NCI-H146 treated with DMSO at 0.1 percent for 48 hours (cell line): ENCODE measurements around the gene FXYD1.

Experiments
- DNase-seq: peaks from one replicate; lab custom pipeline; 2025; ENCODE audit not compliant: unreplicated experiment; lab: John Stamatoyannopoulos, UW

FXYD1 gene

DNA sequence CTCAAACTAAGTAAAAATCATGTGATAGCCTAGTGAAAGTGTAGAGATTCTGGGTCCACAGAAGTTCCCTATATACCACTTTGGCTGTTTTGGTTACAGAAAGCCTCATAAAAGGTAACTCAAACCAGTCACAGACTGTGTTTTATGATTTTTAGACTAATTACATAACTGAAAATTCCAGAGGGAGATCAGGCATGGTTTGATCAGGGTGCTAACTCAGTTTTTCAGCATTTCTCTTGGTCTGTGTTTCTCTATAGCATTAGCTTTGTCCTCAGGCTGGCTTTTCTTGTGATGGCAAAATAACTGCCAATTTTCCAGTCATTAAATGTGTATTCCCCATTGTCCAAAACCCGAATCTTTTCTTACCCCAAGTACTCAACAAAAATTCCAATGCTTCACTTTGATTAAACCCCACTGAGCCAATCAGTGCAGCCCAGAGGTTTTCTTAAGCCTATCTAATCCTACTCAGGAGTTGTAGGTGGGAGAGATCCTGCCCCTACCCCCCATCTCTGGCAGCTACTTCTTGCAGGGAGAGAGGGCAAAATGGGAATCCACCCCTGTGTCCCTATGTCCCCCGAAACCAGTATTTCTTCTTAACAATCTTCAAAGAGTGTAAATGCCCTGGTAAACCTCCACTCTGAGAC is 31.6 kb upstream of the FXYD1 start:
- no peak for DNase-seq

DNA sequence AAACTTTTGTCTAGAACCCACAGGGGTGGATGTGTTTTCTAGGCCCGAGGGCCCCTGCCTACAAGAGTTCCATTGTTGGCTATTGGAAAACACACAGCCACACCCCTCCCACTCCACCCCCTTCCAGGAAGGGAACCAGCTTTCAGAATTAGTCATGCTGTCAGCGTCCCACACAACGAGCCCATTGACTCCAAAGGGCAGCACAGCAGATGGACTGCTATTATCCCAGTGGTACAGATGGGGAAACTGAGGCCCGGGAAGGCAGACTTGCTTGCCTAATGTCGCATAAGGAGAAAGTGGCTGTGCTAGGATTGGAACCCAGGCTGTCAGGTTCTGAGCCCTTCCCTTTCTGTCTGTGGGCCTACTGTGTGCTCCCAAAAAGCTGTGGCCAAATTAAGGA is 31.1 kb upstream of the FXYD1 start:
- DNase-seq, result no peak

DNA sequence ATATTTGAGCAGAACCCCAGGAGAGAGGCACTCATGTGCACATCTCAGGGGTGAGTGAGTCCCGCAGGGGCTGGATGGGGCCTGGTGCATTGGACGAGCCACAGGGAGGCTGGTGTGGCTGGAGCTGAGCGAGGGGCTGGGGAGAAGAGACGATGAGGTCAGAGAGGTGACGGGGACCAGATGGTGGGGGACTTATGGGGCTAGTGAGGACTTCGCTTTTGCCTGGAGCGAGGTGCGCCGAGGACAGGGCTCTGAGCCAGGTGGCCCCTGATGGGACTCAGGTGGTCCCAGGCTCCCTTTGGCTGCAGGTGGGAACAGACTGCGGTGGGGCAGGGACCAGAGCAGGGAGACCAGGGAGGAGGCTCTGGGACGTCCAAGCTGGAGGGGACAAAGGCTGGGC is 29.9 kb upstream of the FXYD1 start:
- no peak for DNase-seq

DNA sequence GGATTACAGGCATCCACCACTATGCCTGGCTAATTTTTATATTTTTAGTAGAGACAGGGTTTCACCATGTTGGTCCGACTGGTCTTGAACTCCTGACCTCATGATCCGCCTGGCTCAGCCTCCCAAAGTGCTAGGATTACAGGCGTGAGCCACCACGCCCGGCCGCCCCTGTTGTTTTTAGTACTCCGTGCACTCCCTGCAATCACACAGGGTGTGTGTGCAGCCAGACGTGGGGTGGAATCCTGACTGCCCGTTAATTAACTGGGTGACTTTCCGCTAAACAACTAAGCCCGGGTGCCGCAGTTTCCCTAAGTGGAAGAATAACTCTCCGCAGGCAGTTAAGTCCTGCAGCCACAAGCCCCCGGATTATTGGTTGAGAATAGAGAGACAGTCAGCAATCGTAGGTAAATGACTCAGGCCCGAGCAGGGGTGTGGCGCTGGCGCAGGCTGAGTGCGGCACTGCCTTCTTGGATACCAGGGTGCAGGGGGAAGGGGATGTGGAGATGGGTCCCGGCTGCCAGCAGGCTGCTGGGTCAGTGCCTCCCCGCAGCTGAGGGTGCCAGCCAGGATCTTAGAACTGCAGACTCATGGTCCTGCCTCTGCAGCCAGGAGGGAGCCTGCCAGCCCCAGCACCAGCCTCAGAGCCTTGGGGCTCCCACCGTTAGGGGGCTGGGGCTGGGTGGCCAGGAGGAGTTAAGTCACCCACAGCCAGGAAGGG is 29.1 kb upstream of the FXYD1 start:
- DNase-seq, result no peak

DNA sequence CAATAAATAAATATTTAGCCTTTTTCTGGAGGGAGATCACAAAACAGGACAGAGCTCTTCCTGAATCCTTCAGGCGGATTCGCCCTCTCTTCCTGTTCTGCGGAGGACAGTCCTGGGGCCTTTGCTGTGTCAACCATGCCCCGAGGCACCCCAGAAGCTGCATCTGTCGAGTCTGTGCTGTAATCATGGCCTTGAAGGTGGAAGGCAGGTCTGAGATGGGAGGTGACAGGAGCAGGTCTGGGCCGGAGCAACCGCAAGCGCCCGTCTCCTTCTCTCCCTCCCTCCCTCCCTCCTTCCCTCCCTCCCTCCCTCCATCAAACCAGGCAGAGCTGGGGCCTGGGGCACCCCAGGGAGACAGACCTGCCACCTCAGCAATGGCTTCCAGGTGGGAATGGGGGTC is 27.6 kb upstream of the FXYD1 start:
- no peak for DNase-seq

DNA sequence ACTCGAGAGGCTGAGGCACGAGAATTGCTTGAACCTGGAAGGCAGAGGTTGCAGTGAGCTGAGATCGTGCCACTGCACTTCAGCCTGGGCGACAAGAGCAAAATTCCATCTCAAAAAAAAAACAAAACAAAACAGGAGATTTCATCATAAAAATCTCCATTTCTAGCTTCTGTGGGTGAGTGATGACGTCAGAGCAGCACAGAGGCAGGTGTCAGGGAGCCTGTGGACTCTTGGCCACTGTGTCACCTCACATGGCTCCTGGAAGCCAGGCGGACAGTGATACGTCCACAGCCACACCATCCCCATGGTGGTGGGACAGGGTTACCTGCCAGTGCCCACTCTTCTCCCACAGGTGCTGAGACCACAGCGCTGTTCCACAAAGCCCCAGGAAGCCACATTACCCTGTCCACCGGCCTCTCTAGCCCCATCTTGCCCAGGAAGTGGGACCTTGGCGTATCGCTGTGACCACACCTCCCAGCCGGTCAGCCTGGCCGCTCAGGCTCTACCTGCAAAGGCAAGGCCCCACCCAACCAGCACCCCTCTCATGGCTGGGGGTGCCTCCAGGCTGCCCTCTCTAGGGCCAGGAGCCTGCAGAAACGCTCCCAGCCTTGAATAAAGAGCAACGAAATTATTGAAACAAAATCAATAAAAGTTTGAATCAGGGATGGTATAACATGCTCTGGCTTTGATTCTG is 25.5 kb upstream of the FXYD1 start:
- no peak for DNase-seq

DNA sequence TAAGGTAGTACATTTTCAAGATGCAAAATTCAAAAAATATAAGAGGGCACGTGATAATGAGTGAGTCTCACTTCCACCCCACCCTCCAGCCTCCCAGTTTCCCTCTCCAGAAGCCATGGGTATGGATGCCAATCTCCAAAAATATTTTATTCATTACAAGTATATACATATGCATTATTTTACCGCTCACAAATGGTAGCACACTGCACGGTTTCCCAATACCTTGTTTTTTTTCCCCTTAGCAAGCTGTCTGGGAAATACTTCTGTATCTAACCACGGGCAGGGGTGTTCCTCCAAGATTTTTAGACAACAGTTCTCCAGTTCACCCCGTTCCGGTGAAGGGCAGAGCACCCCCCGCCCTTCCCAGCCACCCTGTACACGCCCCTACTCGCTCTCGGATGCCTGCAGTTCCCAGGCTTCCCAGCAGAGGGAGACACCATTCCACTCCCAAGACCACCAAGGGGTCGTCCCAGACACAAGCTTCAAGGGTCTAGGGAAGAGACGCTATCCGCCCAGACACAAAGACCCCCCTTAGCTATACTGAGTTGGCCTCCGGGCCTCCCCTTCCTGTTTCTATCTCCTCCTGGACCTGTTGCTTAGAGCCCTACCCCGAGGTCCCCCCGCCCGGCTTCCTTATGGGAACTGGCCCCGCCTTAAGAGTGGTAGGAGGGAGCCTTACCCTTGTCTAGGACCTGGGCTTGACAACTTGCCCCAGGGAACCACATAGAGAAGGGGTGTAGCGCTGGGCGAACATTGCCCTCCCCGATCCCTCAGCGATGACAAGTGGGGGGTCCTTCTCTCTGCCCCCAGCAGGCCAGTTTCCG is 24.1 kb upstream of the FXYD1 start:
- no peak for DNase-seq

DNA sequence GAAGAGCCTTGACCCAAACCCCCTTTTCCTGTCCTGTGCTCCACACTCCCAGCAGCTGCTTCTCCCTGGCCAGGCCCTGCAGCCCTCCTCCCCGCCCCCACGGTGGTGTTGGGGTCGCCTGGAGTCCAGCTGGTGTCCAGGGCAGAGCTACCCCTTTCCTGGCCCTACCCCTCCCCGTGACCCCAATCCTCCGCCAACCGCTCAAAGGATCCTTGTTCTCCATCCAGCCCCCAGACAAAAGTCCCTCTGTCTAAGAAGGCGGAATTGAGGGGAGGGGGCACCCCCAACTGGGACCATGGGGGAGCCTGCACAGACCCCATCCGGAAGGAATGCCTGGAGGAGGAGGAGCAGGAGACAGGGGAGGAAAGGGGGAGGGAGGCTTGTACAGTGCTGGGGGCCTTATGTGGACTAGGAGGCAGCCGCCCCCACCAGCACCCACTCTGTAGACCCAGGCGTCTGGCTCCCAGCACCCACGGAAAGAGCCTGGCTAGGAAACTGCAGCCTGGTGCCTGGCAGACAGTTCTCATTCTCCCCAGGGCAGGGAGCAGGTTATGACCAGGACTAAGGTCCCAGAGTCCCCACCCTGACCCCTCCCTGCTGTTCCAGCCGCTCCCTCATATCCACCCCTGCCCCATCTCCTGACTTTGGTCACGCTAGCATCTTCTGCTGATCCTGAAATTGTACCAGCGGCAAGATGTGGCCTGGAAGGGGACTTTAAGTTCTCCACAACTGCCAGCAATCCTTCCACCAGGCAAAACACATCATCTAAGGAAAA is 23.3 kb upstream of the FXYD1 start, which contains the start of gene FXYD3:
FXYD3 (plus strand) TSS at position 647 of the 775 bp plus-strand sequence. CDS start 3,554 bp downstream, outside the sequence.
- no peak for DNase-seq

DNA sequence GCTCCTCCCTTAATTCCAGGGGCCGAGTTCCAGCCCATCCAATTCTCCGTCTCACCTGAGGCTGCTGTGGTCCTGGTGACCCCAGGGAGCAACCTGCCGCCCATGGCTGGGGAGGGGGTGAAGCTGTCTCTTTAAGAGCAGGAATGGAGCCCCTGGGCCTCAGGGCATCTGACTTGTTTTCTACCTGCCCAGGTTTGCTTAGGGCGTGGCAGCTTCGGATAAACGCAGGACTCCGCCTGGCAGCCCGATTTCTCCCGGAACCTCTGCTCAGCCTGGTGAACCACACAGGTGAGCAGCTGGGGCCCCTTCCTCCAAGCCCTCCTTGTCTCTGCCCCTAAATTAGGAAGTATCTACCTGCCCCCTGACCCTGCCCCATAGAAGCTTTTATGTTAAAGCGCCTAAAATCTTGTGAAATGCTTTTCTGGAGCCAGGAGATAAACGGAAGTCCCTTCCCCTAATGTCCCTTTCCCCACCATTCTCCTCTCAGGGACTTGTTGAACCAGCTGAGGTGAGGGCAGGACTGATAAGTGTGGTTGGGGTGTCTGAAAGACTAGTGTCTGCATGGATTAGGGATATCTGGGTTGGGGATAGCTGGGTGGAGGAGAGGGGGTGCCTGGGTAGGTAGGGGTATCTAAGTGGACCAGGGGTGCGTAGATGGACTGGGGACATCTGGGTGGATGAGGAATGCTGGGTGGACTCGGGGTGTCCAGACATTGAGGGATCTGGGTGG is 22.4 kb upstream of the FXYD1 start:
- DNase-seq, result peak; percentile 9

DNA sequence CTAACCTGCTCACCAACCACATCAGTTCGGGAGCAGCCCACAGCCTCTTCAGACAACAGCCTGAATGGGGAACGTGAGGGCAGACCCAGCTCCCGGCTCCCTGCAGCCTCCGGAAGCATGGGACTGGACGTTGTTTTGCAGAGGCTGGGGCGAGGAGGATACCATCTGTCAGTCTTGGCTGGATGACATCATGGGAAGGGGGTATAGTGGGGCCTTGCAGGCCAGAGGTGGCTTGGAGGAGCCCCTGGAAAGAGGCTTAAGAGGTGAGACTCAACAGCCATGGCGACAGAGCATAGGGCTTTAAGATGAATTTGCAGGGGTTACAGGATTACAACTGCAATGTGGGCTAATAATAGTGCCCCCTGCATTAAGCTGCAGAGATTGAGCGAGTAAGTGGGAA is 21.5 kb upstream of the FXYD1 start:
- no peak for DNase-seq

DNA sequence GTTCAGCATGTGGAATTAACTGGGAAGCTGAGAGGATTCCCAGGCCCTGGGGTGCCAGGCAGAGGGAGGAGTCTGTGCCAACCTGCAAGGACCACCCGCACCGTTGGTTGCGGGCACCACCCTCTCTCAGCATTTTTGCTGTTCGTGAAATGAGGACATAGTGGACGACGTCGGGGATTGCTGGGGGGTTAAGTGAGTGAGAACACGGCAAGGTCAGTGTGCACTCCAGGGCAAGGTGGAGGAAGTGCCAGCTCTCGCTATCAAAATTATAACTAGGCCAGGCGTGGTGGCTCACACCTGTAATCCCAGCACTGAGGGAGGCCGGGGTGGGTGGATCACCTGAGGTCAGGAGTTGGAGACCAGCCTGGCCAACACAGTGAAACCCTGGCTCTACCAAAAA is 20.8 kb upstream of the FXYD1 start:
- no peak for DNase-seq

DNA sequence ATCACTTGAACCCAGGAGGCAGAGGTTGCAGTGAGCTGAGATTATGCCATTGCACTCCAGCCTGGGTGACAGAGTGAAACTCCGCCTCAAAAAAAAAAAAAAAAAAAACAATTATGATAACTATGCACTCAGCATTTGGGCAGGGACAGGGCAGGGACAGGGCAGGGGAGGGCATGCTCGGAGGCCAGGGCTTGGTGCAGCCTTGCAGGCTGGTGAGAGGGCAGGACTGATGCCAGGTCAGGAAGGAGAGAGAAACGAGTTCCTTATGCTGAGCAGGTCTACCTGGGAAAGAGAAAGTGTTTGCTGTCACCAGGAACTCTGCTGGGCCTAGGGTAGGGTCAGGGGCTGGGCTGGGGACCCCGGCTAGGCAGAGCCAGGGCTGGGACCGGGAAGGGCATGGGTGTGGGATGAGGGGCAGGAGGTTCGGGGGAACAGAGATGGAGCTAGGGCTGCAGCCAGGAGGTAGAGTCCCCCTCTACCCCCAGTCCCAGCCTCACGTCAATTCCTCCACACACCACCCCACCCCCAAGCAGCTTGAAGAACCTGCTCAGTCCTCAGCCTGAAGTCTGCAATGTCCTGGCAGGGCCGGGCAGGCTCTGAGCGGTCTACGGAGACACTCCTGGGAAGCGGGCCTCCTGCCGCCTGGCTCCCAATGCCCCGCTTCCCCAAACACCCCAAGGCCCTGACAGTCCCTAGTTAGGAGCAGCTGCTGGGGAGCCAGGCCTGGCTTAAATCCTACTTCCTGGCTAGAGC is 20.2 kb upstream of the FXYD1 start:
- DNase-seq, result no peak

DNA sequence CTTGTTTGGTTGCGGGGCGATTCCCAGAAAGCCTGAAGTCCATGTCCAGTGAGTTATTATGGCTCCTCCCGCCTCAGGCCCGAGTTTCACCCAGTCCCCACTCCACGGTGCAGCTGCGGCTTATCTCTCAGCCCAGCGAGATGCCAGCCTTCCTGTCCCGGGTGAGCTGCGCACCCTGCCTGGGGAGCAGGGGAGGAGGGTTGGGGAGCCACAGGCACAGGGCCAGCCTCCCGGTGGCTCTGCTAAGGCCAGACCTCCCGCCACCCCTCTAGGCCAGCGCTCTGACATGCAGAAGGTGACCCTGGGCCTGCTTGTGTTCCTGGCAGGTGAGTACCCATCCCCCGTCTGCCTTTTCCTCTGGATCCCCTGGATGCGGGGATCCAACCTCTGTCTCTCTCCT is 19.5 kb upstream of the FXYD1 start:
- DNase-seq, result no peak

DNA sequence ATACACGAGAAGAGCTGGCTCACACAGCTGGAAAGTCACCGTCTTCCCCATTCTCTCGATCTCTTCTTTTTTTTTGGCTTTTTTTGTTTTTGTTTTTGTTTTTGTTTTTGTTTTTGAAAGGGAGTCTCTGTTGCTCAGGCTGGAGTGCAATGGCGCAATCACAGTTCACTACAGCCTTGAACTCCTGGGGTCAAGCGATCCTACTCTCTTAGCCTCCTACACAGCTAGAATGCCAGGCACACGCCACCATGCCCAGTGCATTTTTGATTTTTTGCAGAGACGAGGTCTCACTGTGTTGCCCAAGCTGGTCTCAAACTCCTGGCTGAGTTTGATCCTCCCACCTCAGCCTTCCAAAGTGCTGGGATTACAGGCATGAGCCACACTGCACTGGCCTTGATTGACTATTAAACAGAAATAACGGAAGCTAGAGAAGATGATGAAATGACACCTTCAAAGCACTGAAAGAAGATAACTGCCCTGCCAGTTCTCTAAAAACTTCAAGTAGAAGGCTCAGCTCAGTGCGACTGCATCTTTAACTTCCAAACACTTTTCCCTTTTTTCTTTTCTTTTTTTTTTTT is 19.0 kb upstream of the FXYD1 start:
- DNase-seq, result no peak

DNA sequence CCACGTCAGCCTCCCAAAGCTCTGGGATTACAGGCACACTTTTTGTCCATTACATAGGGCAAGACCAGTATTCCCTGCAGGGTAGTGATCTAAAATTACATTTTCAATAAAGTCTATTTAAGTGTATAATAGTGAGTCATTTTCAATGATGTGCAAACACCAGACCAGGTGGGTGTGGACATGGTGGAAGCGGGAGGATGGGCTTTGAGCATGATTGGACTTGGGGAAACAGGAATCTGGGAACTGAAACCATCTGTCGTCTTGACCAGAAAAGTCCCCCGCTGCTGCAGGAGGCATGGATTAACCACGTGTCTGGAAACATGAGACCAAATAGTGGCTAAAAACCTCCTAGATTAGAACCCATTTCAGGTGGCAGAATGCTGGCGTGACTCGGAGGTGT is 18.1 kb upstream of the FXYD1 start:
- peak; percentile 73 for DNase-seq

DNA sequence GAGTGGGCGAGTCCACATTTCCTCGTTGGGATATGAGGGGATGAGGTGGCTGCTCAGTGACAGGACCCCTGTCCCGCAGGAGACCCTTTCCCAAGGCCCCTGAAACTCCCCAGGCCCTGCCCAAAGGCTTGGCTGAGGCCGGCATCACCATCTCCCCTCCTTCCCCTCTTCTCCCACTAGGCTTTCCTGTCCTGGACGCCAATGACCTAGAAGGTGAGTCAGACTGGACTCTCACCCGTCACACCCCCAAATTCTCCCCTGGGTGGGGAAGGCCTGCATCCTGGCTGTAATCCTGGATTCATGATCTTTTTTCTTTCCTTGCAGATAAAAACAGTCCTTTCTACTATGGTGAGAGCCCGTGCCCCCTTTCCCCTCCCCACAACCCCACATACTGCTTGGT is 17.7 kb upstream of the FXYD1 start:
- DNase-seq, result no peak

DNA sequence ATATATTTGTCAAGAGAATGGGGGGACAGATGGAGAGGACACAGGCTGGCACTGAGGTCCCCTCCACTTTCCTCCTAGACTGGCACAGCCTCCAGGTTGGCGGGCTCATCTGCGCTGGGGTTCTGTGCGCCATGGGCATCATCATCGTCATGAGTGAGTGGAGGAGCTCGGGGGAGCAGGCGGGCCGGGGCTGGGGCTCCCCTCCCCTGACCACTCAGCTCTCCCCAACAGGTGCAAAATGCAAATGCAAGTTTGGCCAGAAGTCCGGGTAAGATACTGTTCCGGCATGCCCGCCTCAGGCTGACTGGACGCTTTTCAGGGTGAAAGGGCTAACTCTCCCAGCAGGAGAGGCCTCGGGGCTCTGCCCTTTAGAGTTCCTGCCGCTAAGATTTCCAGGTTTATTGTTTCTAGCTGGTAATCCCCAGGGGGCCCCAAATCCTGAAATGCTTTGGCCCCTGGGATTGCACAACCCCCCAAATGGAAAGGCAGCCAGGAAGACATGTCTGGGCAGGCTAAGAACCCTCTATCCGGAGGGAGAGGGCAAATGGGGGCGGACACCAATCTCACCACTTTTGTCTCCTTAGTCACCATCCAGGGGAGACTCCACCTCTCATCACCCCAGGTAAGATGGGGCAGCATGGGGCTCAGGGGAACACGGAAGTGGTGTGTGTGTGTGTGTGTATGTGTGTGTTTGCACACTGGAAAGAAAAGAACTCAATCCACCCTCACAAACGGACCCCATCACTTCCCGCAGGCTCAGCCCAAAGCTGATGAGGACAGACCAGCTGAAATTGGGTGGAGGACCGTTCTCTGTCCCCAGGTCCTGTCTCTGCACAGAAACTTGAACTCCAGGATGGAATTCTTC is 15.7 kb upstream of the FXYD1 start:
- DNase-seq, result no peak

DNA sequence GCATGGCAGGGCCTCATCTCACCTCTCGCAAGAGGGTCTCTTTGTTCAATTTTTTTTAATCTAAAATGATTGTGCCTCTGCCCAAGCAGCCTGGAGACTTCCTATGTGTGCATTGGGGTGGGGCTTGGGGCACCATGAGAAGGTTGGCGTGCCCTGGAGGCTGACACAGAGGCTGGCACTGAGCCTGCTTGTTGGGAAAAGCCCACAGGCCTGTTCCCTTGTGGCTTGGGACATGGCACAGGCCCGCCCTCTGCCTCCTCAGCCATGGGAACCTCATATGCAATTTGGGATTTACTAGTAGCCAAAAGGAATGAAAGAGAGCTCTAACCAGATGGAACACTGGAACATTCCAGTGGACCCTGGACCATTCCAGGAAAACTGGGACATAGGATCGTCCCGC is 15.1 kb upstream of the FXYD1 start:
- no peak for DNase-seq
